ENCODE measurements around the gene OXSR1.

DNA sequence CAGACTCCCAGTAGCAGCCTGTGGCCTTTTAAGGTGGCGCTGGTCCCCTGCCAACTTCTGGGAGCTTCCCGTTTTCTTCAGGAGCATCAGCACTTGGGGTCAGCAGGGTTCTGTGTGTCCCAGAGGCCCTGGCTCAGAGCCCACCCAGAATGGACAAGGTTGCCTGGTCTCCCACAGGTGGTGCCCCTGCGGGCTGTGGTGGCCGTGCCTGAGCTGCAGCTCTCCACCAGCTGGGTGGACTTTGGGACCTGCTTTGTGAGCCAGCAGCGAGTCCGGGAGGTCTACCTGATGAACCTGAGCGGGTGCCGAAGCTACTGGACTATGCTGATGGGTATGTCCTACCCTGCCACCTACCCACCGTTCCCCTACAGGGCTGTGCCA is 43.9 kb upstream of the OXSR1 start:
- TF ChIP-seq, protein P1, sequence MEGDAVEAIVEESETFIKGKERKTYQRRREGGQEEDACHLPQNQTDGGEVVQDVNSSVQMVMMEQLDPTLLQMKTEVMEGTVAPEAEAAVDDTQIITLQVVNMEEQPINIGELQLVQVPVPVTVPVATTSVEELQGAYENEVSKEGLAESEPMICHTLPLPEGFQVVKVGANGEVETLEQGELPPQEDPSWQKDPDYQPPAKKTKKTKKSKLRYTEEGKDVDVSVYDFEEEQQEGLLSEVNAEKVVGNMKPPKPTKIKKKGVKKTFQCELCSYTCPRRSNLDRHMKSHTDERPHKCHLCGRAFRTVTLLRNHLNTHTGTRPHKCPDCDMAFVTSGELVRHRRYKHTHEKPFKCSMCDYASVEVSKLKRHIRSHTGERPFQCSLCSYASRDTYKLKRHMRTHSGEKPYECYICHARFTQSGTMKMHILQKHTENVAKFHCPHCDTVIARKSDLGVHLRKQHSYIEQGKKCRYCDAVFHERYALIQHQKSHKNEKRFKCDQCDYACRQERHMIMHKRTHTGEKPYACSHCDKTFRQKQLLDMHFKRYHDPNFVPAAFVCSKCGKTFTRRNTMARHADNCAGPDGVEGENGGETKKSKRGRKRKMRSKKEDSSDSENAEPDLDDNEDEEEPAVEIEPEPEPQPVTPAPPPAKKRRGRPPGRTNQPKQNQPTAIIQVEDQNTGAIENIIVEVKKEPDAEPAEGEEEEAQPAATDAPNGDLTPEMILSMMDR (IDR thresholded peaks at IDR 0.05): no peak
- no peak for TF ChIP-seq POLR2A (IDR thresholded peaks at IDR 0.05)

Measured in Peyer's patch (tissue), 4 donors.